Lung (tissue), 12 donors: ENCODE measurements around the gene LPIN1. TPM values are rescaled to one million over a fixed set of nuclear protein-coding genes. Genes with fewer than 3 reads are reported as not detected.

Experiments
- ATAC-seq: fragments of 200-7000 bp; cut with Tn5 transposase; one replicate; pipeline ENCODE4 v1.9.1; 2020; ENCODE audit warnings: moderate number of reproducible peaks; ENCODE audit not compliant: insufficient read depth, low FRiP score
- DNase-seq, 3 donors: peaks; one replicate each; pipeline ENCODE4 v3.0.0-alpha.2; 2013 to 2017
- H3K27ac ChIP-seq, 2 donors: one replicate each; pipeline ENCODE4 v1.5.1; 2013; ENCODE audit warnings: mild to moderate bottlenecking in 2 of 2, moderate library complexity in 2 of 2, control low read depth in 1 of 2, inconsistent platforms in 1 of 2, low read depth in 1 of 2, low read length in 1 of 2
- H3K27me3 ChIP-seq, 3 donors: one replicate each; pipeline ENCODE4 v1.5.1; 2013; ENCODE audit warnings: low read length in 2 of 3; ENCODE audit not compliant: control insufficient read depth in 3 of 3, insufficient read depth in 3 of 3
- H3K36me3 ChIP-seq, 4 donors: one replicate each; pipeline ENCODE4 v1.5.1; 2013; ENCODE audit warnings: low read length in 4 of 4, mild to moderate bottlenecking in 1 of 4, moderate library complexity in 1 of 4; ENCODE audit not compliant: control insufficient read depth in 4 of 4, insufficient read depth in 4 of 4
- H3K4me1 ChIP-seq, 5 donors: one replicate each; pipeline ENCODE4 v1.5.1; 2013; ENCODE audit warnings: low read length in 5 of 5, mild to moderate bottlenecking in 2 of 5, moderate library complexity in 1 of 5; ENCODE audit not compliant: control insufficient read depth in 5 of 5, insufficient read depth in 5 of 5
- H3K4me3 ChIP-seq: one replicate; pipeline ENCODE4 v1.5.1; 2013; ENCODE audit warnings: mild to moderate bottlenecking, control low read depth, moderate library complexity
- H3K9ac ChIP-seq, 2 donors: one replicate each; pipeline ENCODE4 v1.5.1; 2013; ENCODE audit warnings: low read length in 2 of 2, control low read depth in 1 of 2; ENCODE audit not compliant: insufficient read depth in 1 of 2
- H3K9me3 ChIP-seq, 4 donors: one replicate each; pipeline ENCODE4 v1.5.1; 2013; ENCODE audit warnings: low read length in 3 of 4, mild to moderate bottlenecking in 1 of 4, moderate library complexity in 1 of 4; ENCODE audit not compliant: control insufficient read depth in 4 of 4, insufficient read depth in 3 of 4
- CTCF ChIP-seq: IDR thresholded peaks from 2 replicates; pipeline ENCODE4 v1.5.1; 2012; ENCODE audit warnings: mild to moderate bottlenecking; ENCODE audit errors: control extremely low read depth, extremely low read depth
- WGBS, 2 donors: extraction: QIAGEN DNeasy Blood & Tissue Kit; methylation state at CpG; one replicate each; pipeline ENCODE4 v1.1.7; 2013; 5-methylcytosine and 5-hydroxymethylcytosine counted together
- polyA plus RNA-seq, 2 donors: library from polyadenylated mRNA; stranded (reverse); fragments of 200-250 nt; gene quantifications; one replicate each; pipeline ENCODE4 v1.2.1, GENCODE V29; 2013
- total RNA-seq, 2 donors: library from RNA; depleted of rRNA in 1 of 2; stranded (reverse); fragments of >200 nt in 1 of 2; gene quantifications; one replicate each; pipeline ENCODE4 v1.2.1, GENCODE V29; 2014 to 2021
- donor health status: control.
- donor health status: control.
- donor health status: Bipolar disorder and iron deficiency.
- donor health status: healthy.
- donor health status: DM: yes; HTN: yes; CAD: no.

LPIN1 gene
- total and polyA plus RNA-seq, 4 donors = 14.7 to 43.4 (median 26.0) TPM

DNA sequence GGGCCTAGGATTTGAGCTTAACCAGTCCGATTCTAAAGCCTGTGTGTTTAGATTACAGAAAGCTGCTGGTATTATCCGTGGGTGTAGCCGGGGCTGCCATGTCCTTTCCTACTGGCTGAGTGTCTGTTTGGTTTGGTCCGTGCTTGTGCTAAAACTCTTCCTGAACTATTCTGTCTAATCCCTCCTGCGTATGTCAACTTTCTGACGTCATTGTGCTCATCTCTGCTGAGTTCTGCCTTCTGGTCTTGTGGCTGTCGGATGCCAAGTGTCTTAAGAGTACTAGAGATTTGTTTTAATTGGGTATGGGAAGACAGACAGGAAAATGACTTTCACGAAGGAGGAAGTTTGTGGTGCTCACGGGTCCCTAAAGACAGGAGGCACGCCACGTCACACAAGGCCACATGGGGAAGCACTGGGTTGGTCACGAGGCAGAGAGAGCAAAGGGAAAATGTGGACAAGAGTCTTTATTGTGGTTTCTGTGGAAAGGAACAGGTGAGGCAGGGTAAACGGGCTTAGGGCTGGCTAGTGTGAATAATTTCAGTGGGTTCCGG is 44.6 kb upstream of the LPIN1 start:
- no peak for TF ChIP-seq CTCF
- H3K4me1 ChIP-seq = peaks cover 0 to 14% (median 4%) of the 10 kb centered on the region in 5 donors
- H3K4me3 ChIP-seq = no peak overlapping the region
- no peaks in the 10 kb centered on the region for H3K36me3 ChIP-seq
- no peaks in the 10 kb centered on the region for H3K9me3 ChIP-seq
- no peaks in the 10 kb centered on the region for H3K27me3 ChIP-seq
- H3K9ac ChIP-seq = no peak overlapping the region
- DNase-seq = peak in 1 of 3 donors; percentile 31
- H3K27ac ChIP-seq = no peak overlapping the region
- ATAC-seq = no peak
- WGBS, 2 donors = 44 to 62% methylated on average over 14 of the region's 14 CpGs

- no peak for TF ChIP-seq CTCF
- Histone ChIP-seq H3K36me3 (no peaks in the 10 kb centered on the region), H3K4me1 (peaks cover 0 to 8% (median 2%) of the 10 kb centered on the region in 5 donors), H3K9me3 (no peaks in the 10 kb centered on the region), H3K9ac (no peak overlapping the region), H3K27ac (no peak overlapping the region), H3K27me3 (no peaks in the 10 kb centered on the region), H3K4me3 (no peak overlapping the region)
- DNase-seq (no peak), ATAC-seq (no peak)
- 95 to 100% methylated on average over 2 of the region's 2 CpGs for WGBS, 2 donors
Observed at GRCh38 chr2:11702946-11703345, 43.5 kb upstream of the LPIN1 start.

GRCh38 chr2:11703700-11704099 is 42.7 kb upstream of the LPIN1 start:
- no peak overlapping the region for H3K9ac ChIP-seq
- WGBS, 2 donors = 84 to 89% methylated on average over 1 of the region's 1 CpG
- TF ChIP-seq CTCF = no peak
- DNase-seq = no peak
- no peak overlapping the region for H3K27ac ChIP-seq
- no peak overlapping the region for H3K4me3 ChIP-seq
- no peak for ATAC-seq
- peaks cover 0 to 6% (median 0%) of the 10 kb centered on the region in 5 donors for H3K4me1 ChIP-seq
- no peaks in the 10 kb centered on the region for H3K9me3 ChIP-seq
- no peaks in the 10 kb centered on the region for H3K36me3 ChIP-seq
- no peaks in the 10 kb centered on the region for H3K27me3 ChIP-seq

- ATAC-seq (no peak), DNase-seq (no peak)
- Histone ChIP-seq H3K9ac (no peak overlapping the region), H3K27ac (no peak overlapping the region), H3K4me3 (no peak overlapping the region), H3K4me1 (peaks cover 0 to 7% (median 0%) of the 10 kb centered on the region in 5 donors), H3K36me3 (no peaks in the 10 kb centered on the region), H3K27me3 (no peaks in the 10 kb centered on the region), H3K9me3 (no peaks in the 10 kb centered on the region)
- 78 to 85% methylated on average over 4 of the region's 4 CpGs for WGBS, 2 donors
- TF ChIP-seq CTCF = no peak
Observed at GRCh38 chr2:11705063-11705462, 41.4 kb upstream of the LPIN1 start.
